ENCODE data around the gene ARAP1.

GRCh38 chr11:72657411-72658100, 94.7 kb downstream of the ARAP1 start:
- TF ChIP-seq CTCF (conservative IDR thresholded peaks at IDR 0.05 in 1 of 2, IDR thresholded peaks at IDR 0.05 in 1 of 2; ENCODE audit: low read depth in 1 of 2, low read length in 2 of 2), result no peak
- no peak for TF ChIP-seq EZH2 (IDR thresholded peaks at IDR 0.05; ENCODE audit: low read length, missing control alignments)
